H1 (cell line): Measurements from ENCODE around the gene LCLAT1.

Source experiments
- BRCA1 ChIP-seq: IDR thresholded peaks from 2 replicates; pipeline ENCODE4 v1.6.1; 2012; ENCODE audit warnings: low read depth, low read length, improper control_type of control experiment
- HDAC6 ChIP-seq: IDR thresholded peaks from one replicate; pipeline ENCODE4 v1.7.1; 2012; ENCODE audit warnings: low read depth, mild to moderate bottlenecking, inconsistent platforms, low read length, moderate library complexity
- MAFK ChIP-seq: IDR thresholded peaks from 2 replicates; pipeline ENCODE4 v1.6.1; 2012; ENCODE audit warnings: low read depth, mild to moderate bottlenecking, improper control_type of control experiment, low read length
- PHF8 ChIP-seq: fragments of 200-600 bp; sonication (generic); conservative IDR thresholded peaks from 2 replicates; pipeline ENCODE4 v1.7.1; 2012; ENCODE audit warnings: low read depth, mild to moderate bottlenecking, inconsistent platforms, low read length, moderate library complexity
- POLR2AphosphoS5 ChIP-seq: IDR thresholded peaks from 2 replicates; pipeline ENCODE4 v1.6.1; 2011; ENCODE audit warnings: low read depth, low read length
- RNF2 ChIP-seq: fragments of 200-900, 300-1000 bp; sonication (generic); IDR thresholded peaks from 2 replicates; pipeline ENCODE4 v1.7.1; 2016; ENCODE audit warnings: borderline replicate concordance, low read depth, mild to moderate bottlenecking, antibody characterized with exemption, low read length; ENCODE audit not compliant: poor library complexity, severe bottlenecking; ENCODE audit errors: missing control alignments
- SIN3A ChIP-seq, 2 experiments: IDR thresholded peaks in 1 of 2; conservative IDR thresholded peaks in 1 of 2; 2 replicates each; pipeline ENCODE4 v1.6.1; 2011 to 2012; ENCODE audit warnings: low read length in 2 of 2, improper control_type of control experiment in 1 of 2, low read depth in 1 of 2, mild to moderate bottlenecking in 1 of 2
- TF ChIP-seq, protein P1 (sequence below): IDR thresholded peaks from 2 replicates; pipeline ENCODE4 v1.6.1; 2012; ENCODE audit warnings: inconsistent platforms
- TF ChIP-seq, protein P2 (sequence below), 3 experiments: IDR thresholded peaks; 1 replicate in 2 of 3; 2 replicates in 1 of 3; pipeline versions ENCODE4 v1.5.1 to v1.6.1; 2011; ENCODE audit warnings: low read length in 3 of 3, mild to moderate bottlenecking in 3 of 3, inconsistent platforms in 2 of 3, low read depth in 1 of 3, moderate library complexity in 1 of 3; ENCODE audit not compliant: insufficient read depth in 1 of 3; ENCODE audit errors: control extremely low read depth in 1 of 3

DNA sequence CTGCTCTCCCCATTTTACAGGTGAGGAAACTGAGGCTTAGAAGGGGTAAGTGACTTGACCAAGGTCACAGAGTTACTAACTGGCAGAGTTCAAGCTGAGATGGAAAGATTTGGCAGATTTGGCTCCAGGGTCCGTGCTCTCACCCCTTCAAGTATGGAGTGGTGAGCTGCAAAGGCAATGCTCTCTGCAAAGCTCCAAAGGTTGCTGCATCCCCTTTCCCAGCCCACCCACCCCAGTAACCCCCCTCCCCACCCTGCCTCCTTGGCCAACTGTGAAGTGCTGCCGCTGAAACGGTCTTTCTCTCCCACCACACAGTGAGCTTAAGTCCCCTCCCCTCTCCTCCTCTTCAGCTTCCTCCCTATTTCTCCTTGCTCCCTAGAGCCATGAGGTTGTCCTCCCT, 207.4 kb downstream of the LCLAT1 start:
- TF ChIP-seq, protein P1, sequence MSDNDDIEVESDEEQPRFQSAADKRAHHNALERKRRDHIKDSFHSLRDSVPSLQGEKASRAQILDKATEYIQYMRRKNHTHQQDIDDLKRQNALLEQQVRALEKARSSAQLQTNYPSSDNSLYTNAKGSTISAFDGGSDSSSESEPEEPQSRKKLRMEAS: no peak
- no peak for TF ChIP-seq PHF8
- TF ChIP-seq, protein P2, sequence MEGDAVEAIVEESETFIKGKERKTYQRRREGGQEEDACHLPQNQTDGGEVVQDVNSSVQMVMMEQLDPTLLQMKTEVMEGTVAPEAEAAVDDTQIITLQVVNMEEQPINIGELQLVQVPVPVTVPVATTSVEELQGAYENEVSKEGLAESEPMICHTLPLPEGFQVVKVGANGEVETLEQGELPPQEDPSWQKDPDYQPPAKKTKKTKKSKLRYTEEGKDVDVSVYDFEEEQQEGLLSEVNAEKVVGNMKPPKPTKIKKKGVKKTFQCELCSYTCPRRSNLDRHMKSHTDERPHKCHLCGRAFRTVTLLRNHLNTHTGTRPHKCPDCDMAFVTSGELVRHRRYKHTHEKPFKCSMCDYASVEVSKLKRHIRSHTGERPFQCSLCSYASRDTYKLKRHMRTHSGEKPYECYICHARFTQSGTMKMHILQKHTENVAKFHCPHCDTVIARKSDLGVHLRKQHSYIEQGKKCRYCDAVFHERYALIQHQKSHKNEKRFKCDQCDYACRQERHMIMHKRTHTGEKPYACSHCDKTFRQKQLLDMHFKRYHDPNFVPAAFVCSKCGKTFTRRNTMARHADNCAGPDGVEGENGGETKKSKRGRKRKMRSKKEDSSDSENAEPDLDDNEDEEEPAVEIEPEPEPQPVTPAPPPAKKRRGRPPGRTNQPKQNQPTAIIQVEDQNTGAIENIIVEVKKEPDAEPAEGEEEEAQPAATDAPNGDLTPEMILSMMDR (IDR thresholded peaks at IDR 0.05; ENCODE audit: control extremely low read depth in 1 of 3, insufficient read depth in 1 of 3, low read depth in 1 of 3, low read length in 3 of 3): no peak
- TF ChIP-seq MAFK: no peak
- no peak for TF ChIP-seq POLR2AphosphoS5
- no peak for TF ChIP-seq BRCA1
- no peak for TF ChIP-seq RNF2
- no peak for TF ChIP-seq HDAC6
- TF ChIP-seq SIN3A (conservative IDR thresholded peaks at IDR 0.05 in 1 of 2, IDR thresholded peaks at IDR 0.05 in 1 of 2; ENCODE audit: low read depth in 1 of 2, low read length in 2 of 2): no peak
